Measurements from ENCODE around the gene AKAP7.

DNA sequence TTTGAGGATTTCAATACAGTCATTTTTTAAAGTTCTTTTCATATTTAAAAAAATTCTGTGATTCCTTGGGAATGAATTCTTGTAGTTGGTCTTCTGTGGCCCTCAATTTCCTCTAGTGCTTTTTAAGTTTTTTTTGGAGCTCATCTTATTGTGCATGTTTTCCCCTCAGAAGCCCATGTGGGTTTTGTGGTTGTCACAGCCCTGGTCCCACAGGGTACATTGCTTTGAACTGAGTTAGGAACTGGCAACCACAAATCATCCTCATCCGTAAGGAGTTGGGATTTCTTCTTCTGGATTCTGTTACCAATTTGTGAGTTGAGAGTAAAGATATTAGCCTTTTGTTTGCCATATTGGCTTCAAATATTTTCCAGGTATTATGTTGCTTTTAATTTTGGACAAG is 89.9 kb downstream of the AKAP7 start:
- TF ChIP-seq, protein P1, sequence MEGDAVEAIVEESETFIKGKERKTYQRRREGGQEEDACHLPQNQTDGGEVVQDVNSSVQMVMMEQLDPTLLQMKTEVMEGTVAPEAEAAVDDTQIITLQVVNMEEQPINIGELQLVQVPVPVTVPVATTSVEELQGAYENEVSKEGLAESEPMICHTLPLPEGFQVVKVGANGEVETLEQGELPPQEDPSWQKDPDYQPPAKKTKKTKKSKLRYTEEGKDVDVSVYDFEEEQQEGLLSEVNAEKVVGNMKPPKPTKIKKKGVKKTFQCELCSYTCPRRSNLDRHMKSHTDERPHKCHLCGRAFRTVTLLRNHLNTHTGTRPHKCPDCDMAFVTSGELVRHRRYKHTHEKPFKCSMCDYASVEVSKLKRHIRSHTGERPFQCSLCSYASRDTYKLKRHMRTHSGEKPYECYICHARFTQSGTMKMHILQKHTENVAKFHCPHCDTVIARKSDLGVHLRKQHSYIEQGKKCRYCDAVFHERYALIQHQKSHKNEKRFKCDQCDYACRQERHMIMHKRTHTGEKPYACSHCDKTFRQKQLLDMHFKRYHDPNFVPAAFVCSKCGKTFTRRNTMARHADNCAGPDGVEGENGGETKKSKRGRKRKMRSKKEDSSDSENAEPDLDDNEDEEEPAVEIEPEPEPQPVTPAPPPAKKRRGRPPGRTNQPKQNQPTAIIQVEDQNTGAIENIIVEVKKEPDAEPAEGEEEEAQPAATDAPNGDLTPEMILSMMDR (IDR thresholded peaks at IDR 0.05), result no peak
- no peak for TF ChIP-seq POLR2A (IDR thresholded peaks at IDR 0.05)

Measured in testis (tissue), 2 donors.